GM12891 (cell line): ENCODE results near the gene SLC27A3.
A peak's percentile ranks its signal among the peaks of the same experiment; 100 is the strongest.

ENCODE experiments used
- DNase-seq: peaks from one replicate; pipeline ENCODE4 v3.0.0; 2011; ENCODE audit warnings: low spot score; ENCODE audit not compliant: insufficient read length
- FAIRE-seq: peaks from 2 replicates; lab custom pipeline; 2011; peaks lifted over from hg19 to GRCh38; lab: Jason Lieb, UNC
- PAX5 ChIP-seq: IDR thresholded peaks from 2 replicates; pipeline ENCODE4 v1.6.1; 2011; ENCODE audit warnings: low read length, moderate library complexity, mild to moderate bottlenecking; ENCODE audit not compliant: insufficient read depth, severe bottlenecking
- POLR2A ChIP-seq: IDR thresholded peaks from 2 replicates; pipeline ENCODE4 v1.6.1; 2011; ENCODE audit warnings: low read depth, low read length, control low read depth
- POLR2AphosphoS5 ChIP-seq: IDR thresholded peaks from 2 replicates; pipeline ENCODE4 v1.6.1; 2011; ENCODE audit warnings: low read depth, low read length, control low read depth
- POU2F2 ChIP-seq: IDR thresholded peaks from 2 replicates; pipeline ENCODE4 v1.6.1; 2011; ENCODE audit warnings: low read depth, mild to moderate bottlenecking, control low read depth, low read length, moderate library complexity
- SPI1 ChIP-seq: IDR thresholded peaks from 2 replicates; pipeline ENCODE4 v1.6.1; 2011; ENCODE audit warnings: low read depth, low read length, control low read depth
- TAF1 ChIP-seq: IDR thresholded peaks from 2 replicates; pipeline ENCODE4 v1.6.1; 2011; ENCODE audit warnings: low read depth, low read length, control low read depth

Gene SLC27A3

GRCh38 chr1:153773096-153773921, 1.9 kb upstream of the SLC27A3 start:
- FAIRE-seq, result peak; percentile 40
- no peak for DNase-seq
- TF ChIP-seq POLR2AphosphoS5, result no peak
- no peak for TF ChIP-seq PAX5
- TF ChIP-seq TAF1, result no peak
- TF ChIP-seq POLR2A, result no peak
- no peak for TF ChIP-seq POU2F2
- TF ChIP-seq SPI1, result no peak

- TF ChIP-seq SPI1, result no peak
- no peak for TF ChIP-seq POLR2AphosphoS5
- TF ChIP-seq PAX5, result no peak
- TF ChIP-seq TAF1, result no peak
- no peak for TF ChIP-seq POU2F2
- no peak for TF ChIP-seq POLR2A
- DNase-seq (no peak), FAIRE-seq (peak; percentile 80)
Measured at GRCh38 chr1:153774026-153774595, 1.1 kb upstream of the SLC27A3 start.

GRCh38 chr1:153775458-153776327, 486 bp downstream of the SLC27A3 start:
- DNase-seq (peak; percentile 68), FAIRE-seq (peak; percentile 97)
- TF ChIP-seq POU2F2 (no peak), SPI1 (peak; percentile 42; the same call in 1 of the 2 replicates), POLR2A (no peak; the same call in 1 of the 2 replicates), PAX5 (no peak), POLR2AphosphoS5 (no peak), TAF1 (no peak)

- DNase-seq (no peak), FAIRE-seq (no peak)
- TF ChIP-seq TAF1 (no peak), SPI1 (no peak), PAX5 (no peak), POU2F2 (no peak), POLR2AphosphoS5 (no peak), POLR2A (no peak)
Measured at GRCh38 chr1:153776352-153776751, 1.1 kb downstream of the SLC27A3 start.

GRCh38 chr1:153776845-153777370, 1.7 kb downstream of the SLC27A3 start:
- DNase-seq, result no peak
- TF ChIP-seq POLR2AphosphoS5 (no peak), TAF1 (no peak), POU2F2 (no peak), SPI1 (no peak), PAX5 (no peak), POLR2A (no peak)
- FAIRE-seq, result peak; percentile 31

GRCh38 chr1:153777648-153778047, 2.4 kb downstream of the SLC27A3 start:
- no peak for TF ChIP-seq TAF1
- TF ChIP-seq POLR2A, result no peak
- no peak for TF ChIP-seq POU2F2
- TF ChIP-seq PAX5, result no peak
- TF ChIP-seq SPI1, result no peak
- TF ChIP-seq POLR2AphosphoS5, result no peak
- DNase-seq (no peak), FAIRE-seq (no peak)

- FAIRE-seq, result no peak
- no peak for DNase-seq
- no peak for TF ChIP-seq SPI1
- no peak for TF ChIP-seq POLR2A
- TF ChIP-seq POU2F2, result no peak
- no peak for TF ChIP-seq POLR2AphosphoS5
- no peak for TF ChIP-seq TAF1
- no peak for TF ChIP-seq PAX5
Measured at GRCh38 chr1:153778051-153778823, 3.0 kb downstream of the SLC27A3 start.

- DNase-seq (no peak), FAIRE-seq (no peak)
- no peak for TF ChIP-seq PAX5
- TF ChIP-seq POLR2A, result no peak
- TF ChIP-seq POU2F2, result no peak
- no peak for TF ChIP-seq SPI1
- no peak for TF ChIP-seq POLR2AphosphoS5
- no peak for TF ChIP-seq TAF1
Measured at GRCh38 chr1:153778824-153779519, 3.8 kb downstream of the SLC27A3 start.

- DNase-seq, result no peak
- TF ChIP-seq TAF1 (no peak), PAX5 (no peak), SPI1 (no peak), POLR2A (no peak), POU2F2 (no peak), POLR2AphosphoS5 (no peak)
- no peak for FAIRE-seq
Measured at GRCh38 chr1:153779781-153780541, 4.8 kb downstream of the SLC27A3 start.
